Measurements from ENCODE around the gene SLC25A27.

SLC25A27 gene

GRCh38 chr6:46720401-46720800 lies 67.6 kb downstream of the SLC25A27 start:
- DNase-seq: no peak
